Endodermal cell (in vitro differentiated cells): Measurements from ENCODE around the gene HSF2BP. TPM values are rescaled to one million over a fixed set of nuclear protein-coding genes. Genes with fewer than 3 reads are reported as not detected.

ENCODE experiments used
- DNase-seq: peaks from one replicate; pipeline ENCODE4 v3.0.0-alpha.2; 2017
- H3K27ac ChIP-seq: 2 replicates; pipeline ENCODE4 v1.5.1; 2013; ENCODE audit warnings: mild to moderate bottlenecking, low read depth, low read length, moderate library complexity
- H3K27me3 ChIP-seq: 2 replicates; pipeline ENCODE4 v1.6.1; 2013; ENCODE audit warnings: mild to moderate bottlenecking, low read length, moderate library complexity; ENCODE audit not compliant: insufficient read depth, control insufficient read depth, poor library complexity, severe bottlenecking
- H3K36me3 ChIP-seq: 2 replicates; pipeline ENCODE4 v1.7.0; 2013; ENCODE audit warnings: mild to moderate bottlenecking, low read length, moderate library complexity; ENCODE audit not compliant: control insufficient read depth, insufficient read depth
- H3K4me1 ChIP-seq: one replicate; pipeline ENCODE4 v1.7.0; 2013; ENCODE audit warnings: low read length; ENCODE audit not compliant: control insufficient read depth, insufficient read depth
- H3K4me3 ChIP-seq: 2 replicates; pipeline ENCODE4 v1.5.1; 2013; ENCODE audit warnings: mild to moderate bottlenecking, low read length, moderate library complexity
- H3K9ac ChIP-seq: 2 replicates; pipeline ENCODE4 v1.6.1; 2013; ENCODE audit warnings: mild to moderate bottlenecking, low read length, moderate library complexity; ENCODE audit not compliant: poor library complexity, severe bottlenecking; ENCODE audit errors: extremely low read depth
- H3K9me3 ChIP-seq: 2 replicates; pipeline ENCODE4 v1.6.1; 2013; ENCODE audit warnings: mild to moderate bottlenecking, low read length, moderate library complexity; ENCODE audit not compliant: control insufficient read depth
- H3K27ac Mint-ChIP-seq: 2 replicates; pipeline ENCODE4 v1.8.0; 2020; ENCODE audit warnings: mixed read lengths
- H3K27me3 Mint-ChIP-seq: 2 replicates; pipeline ENCODE4 v1.8.0; 2021; ENCODE audit warnings: mild to moderate bottlenecking, mixed read lengths; ENCODE audit not compliant: insufficient read depth
- H3K36me3 Mint-ChIP-seq: 2 replicates; pipeline ENCODE4 v1.8.0; 2020; ENCODE audit warnings: low read depth, mixed read lengths
- H3K4me1 Mint-ChIP-seq: 2 replicates; pipeline ENCODE4 v1.8.0; 2020; ENCODE audit warnings: mixed read lengths
- H3K4me3 Mint-ChIP-seq: 2 replicates; pipeline ENCODE4 v1.8.0; 2020; ENCODE audit warnings: mild to moderate bottlenecking, moderate library complexity, mixed read lengths
- H3K9me3 Mint-ChIP-seq: 2 replicates; pipeline ENCODE4 v1.8.0; 2020; ENCODE audit warnings: mild to moderate bottlenecking, mixed read lengths
- WGBS, 2 experiments: methylation state at CpG; one replicate each; pipeline versions ENCODE4 v1.1.5 to v1.1.7; 2013; ENCODE audit warnings: missing lambda C conversion rate in 2 of 2, mixed read lengths in 1 of 2; ENCODE audit not compliant: insufficient coverage in 1 of 2, insufficient read length in 1 of 2; 5-methylcytosine and 5-hydroxymethylcytosine counted together
- total RNA-seq, 2 donors: library from RNA; stranded (reverse); fragmentation: NEBNext Ultra II Directional in 1 of 2; extraction: Animal tissue kit (Norgen Biotek cat#: 25700) in 1 of 2; gene quantifications; 2 replicates in 1 of 2; 3 replicates in 1 of 2; pipeline ENCODE4 v1.2.1, GENCODE V29; 2021
- TF ChIP-seq, protein P1 (sequence below): fragments of 200-600 bp; sonication (generic); conservative IDR thresholded peaks from 2 replicates; pipeline ENCODE4 v1.5.0; 2021; ENCODE audit warnings: antibody characterized with exemption, mild to moderate bottlenecking

HSF2BP gene
- total RNA-seq, 2 donors from 2014 or later, result 1.7 to 1.9 TPM

- Mint-ChIP-seq H3K36me3 (no peaks in the 10 kb centered on the region), H3K4me1 (no peaks in the 10 kb centered on the region), H3K4me3 (no peak overlapping the region), H3K27me3 (no peaks in the 10 kb centered on the region), H3K27ac (peak overlapping the region; percentile 27), H3K9me3 (no peaks in the 10 kb centered on the region)
- H3K36me3 ChIP-seq, result no peaks in the 10 kb centered on the region
- no peaks in the 10 kb centered on the region for H3K27me3 ChIP-seq
- TF ChIP-seq, protein P1, sequence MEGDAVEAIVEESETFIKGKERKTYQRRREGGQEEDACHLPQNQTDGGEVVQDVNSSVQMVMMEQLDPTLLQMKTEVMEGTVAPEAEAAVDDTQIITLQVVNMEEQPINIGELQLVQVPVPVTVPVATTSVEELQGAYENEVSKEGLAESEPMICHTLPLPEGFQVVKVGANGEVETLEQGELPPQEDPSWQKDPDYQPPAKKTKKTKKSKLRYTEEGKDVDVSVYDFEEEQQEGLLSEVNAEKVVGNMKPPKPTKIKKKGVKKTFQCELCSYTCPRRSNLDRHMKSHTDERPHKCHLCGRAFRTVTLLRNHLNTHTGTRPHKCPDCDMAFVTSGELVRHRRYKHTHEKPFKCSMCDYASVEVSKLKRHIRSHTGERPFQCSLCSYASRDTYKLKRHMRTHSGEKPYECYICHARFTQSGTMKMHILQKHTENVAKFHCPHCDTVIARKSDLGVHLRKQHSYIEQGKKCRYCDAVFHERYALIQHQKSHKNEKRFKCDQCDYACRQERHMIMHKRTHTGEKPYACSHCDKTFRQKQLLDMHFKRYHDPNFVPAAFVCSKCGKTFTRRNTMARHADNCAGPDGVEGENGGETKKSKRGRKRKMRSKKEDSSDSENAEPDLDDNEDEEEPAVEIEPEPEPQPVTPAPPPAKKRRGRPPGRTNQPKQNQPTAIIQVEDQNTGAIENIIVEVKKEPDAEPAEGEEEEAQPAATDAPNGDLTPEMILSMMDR, result no peak
- H3K4me1 ChIP-seq, result no peaks in the 10 kb centered on the region
- WGBS, 2 experiments, result 90 to 93% methylated on average over 10 to 13 of the region's 13 CpGs
- DNase-seq, result no peak
- no peaks in the 10 kb centered on the region for H3K9me3 ChIP-seq
- no peak overlapping the region for H3K9ac ChIP-seq
- no peak overlapping the region for H3K27ac ChIP-seq
- H3K4me3 ChIP-seq, result no peak overlapping the region
Measured at GRCh38 chr21:43602266-43603232, 56.7 kb downstream of the HSF2BP start.

- H3K27ac ChIP-seq, result no peak overlapping the region
Measured at GRCh38 chr21:43600642-43601402, 58.5 kb downstream of the HSF2BP start.

GRCh38 chr21:43599728-43600127 lies 59.6 kb downstream of the HSF2BP start:
- DNase-seq, result no peak
- 94 to 100% methylated on average over 4 to 5 of the region's 5 CpGs for WGBS, 2 experiments
- Histone ChIP-seq H3K27me3 (no peaks in the 10 kb centered on the region), H3K36me3 (no peaks in the 10 kb centered on the region), H3K9me3 (no peaks in the 10 kb centered on the region), H3K4me1 (no peaks in the 10 kb centered on the region), H3K27ac (no peak overlapping the region), H3K4me3 (no peak overlapping the region), H3K9ac (no peak overlapping the region)
- Mint-ChIP-seq H3K36me3 (no peaks in the 10 kb centered on the region), H3K4me3 (no peak overlapping the region), H3K27me3 (no peaks in the 10 kb centered on the region), H3K27ac (no peak overlapping the region), H3K9me3 (no peaks in the 10 kb centered on the region), H3K4me1 (no peaks in the 10 kb centered on the region)
- TF ChIP-seq, protein P1, result no peak

More at GRCh38 chr21:43600642-43601402, 58.5 kb downstream of the HSF2BP start:
- Mint-ChIP-seq H3K27me3 (no peaks in the 10 kb centered on the region), H3K4me3 (no peak overlapping the region), H3K4me1 (no peaks in the 10 kb centered on the region), H3K36me3 (no peaks in the 10 kb centered on the region), H3K9me3 (no peaks in the 10 kb centered on the region), H3K27ac (no peak overlapping the region)
- H3K27me3 ChIP-seq, result no peaks in the 10 kb centered on the region
- no peaks in the 10 kb centered on the region for H3K4me1 ChIP-seq
- no peak overlapping the region for H3K9ac ChIP-seq
- H3K36me3 ChIP-seq, result no peaks in the 10 kb centered on the region
- TF ChIP-seq, protein P1, result no peak
- 91 to 92% methylated on average over 10 to 12 of the region's 12 CpGs for WGBS, 2 experiments
- H3K9me3 ChIP-seq, result no peaks in the 10 kb centered on the region
- no peak for DNase-seq
- H3K4me3 ChIP-seq, result no peak overlapping the region
